Hematopoietic multipotent progenitor cell (in vitro differentiated cells): Measurements from ENCODE around the gene CDC42SE2. TPM values are rescaled to one million over a fixed set of nuclear protein-coding genes. Genes with fewer than 3 reads are reported as not detected.

ENCODE experiments used
- DNase-seq, 3 donors: peaks; one replicate each; pipeline ENCODE4 v3.0.0-alpha.2; 2011 to 2015; ENCODE audit warnings: low read depth in 2 of 3, low spot score in 2 of 3
- total RNA-seq: library from RNA; depleted of rRNA; stranded (reverse); fragments of >200 nt; gene quantifications from one replicate; pipeline ENCODE4 v1.2.3, GENCODE V29; 2012

CDC42SE2 gene
- total RNA-seq, 1 donor: 71.4 TPM

DNA sequence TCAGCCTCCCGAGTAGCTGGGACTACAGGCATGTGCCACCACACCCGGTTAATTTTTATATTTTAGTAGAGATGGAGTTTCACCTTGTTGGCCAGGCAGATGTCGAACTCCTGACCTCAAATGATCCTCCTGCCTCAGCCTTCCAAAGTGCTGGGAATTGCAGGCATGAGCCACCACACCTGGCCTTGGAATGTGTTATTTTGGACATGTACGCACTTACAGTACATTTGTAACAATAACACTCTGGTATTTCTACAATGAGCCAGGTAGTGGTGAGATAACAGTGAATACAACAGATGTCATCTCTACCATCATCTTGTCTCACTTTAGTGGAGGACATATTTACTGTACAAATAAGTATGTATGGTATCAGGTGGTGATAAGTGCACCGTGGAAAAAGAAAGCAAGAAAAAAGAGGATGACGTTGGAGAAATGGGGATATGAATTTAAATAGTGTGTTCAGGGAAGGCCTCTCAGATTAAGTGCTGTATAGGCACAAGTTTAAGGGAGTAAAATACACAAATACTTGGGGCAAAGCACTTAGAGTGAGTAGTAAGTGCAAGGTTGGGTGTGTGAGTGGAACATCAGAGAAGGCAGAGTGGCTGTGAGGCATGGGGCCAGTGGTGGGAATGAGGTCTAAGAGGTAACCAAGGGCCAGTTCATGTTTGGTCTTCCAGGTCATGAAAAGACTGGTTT is 100.1 kb downstream of the CDC42SE2 start:
- DNase-seq: no peak

DNA sequence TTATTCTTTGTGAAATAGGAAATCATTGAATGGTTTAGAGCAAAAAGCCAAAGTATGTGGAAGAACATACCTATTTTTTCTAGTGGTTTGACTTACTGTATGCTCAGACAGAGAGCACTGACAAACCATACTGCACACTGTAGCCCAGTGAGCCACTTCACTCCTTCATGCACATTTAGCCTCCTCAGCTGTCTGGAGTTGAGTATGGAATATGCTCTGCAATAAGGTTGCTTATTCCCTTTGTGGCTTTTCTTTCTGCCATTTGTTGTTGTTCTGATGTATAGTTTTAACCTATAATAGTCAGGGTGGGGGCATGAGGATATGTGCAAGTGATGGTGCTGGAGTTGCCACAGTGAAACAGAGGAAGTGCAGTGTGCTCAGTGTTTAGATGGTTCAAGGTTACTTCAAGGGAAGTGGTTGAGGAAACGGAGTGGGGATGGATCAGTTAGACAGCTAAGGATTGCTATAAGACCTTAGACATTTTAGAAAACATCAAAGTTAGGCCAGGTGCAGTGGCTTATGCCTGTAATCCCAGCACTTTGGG is 100.7 kb downstream of the CDC42SE2 start:
- no peak for DNase-seq

DNA sequence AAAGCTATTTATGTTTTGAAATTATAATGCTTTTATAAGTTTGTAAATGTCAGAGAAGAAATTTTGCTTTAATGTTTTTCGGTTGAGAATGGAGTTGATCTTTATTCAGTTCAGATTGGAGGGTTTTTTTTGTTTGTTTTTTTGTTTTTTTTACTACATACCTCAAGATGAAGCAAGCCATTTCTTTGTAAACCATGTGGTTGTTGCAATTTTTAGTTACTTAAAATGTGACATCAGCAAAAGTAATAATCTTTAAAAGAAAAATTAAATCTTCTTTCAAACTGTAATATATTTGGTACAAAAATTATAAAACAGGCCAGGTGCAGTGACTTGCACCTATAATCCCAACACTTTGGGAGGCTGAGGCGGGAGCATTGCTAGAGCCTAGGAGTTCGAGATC is 102.6 kb downstream of the CDC42SE2 start:
- DNase-seq: no peak

DNA sequence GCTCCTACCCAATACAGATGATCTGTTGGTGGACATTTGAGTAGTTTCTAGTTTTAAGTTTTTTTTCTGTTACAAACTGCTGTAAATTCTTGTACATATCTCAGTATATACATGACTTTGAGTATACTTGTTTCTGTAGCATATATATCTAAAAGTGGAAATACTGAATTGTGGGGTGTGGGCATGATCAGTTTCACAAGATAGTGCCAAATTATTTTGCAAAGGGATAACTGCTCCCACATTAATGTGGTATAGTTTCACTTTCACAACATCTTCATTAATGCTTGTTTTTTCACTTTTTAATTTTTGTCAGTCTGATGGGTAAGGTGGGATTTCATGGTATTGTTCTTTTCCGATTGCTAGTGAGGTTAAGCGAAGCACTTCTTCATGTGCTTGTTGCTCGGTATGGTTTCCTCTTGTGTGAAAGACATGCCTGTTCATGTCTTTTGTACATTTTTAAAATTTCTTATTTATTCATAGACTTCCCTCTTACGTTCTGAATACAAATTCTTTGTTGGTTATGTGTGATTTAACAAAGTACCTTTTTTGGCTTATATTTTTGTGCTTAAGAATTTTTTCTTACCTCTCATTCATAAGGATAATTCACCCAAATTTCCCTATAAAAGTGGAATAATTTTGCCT is 103.5 kb downstream of the CDC42SE2 start:
- no peak for DNase-seq

DNA sequence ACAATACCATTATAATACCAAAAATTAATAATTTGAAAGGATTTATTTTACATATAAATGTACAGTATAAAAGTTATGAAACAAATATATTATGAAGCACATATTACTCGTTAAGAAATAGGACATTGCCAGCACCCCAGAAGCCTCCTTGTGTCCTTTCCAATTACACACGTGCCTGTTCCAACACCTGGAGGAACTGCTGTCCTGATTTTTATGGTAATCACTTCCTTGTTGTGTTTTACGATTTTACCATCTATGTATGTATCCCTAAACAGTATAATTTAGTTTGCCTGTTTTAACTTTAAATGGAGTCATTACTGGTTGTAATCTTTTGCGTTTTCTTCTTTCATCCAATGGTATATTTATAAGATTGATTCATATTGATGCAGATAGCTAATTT is 105.0 kb downstream of the CDC42SE2 start:
- no peak for DNase-seq

DNA sequence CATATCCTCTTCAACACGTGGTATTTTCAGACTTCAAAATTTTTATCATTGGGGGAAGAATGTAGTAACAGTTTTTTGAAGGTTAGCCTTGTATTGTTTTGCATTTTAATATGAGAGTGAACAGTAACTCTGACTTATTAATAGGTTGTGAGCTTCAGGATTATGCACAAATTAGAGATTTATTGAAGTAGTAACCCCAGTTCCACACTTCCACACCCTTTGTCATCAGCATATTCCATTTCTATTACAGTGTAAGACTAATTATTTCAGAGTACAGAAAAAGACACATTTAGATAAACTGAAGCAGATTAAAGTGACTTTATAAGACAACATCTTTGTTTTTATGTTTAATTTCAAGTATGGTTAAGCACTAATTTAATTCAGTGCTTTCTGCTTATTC is 105.7 kb downstream of the CDC42SE2 start:
- no peak for DNase-seq

DNA sequence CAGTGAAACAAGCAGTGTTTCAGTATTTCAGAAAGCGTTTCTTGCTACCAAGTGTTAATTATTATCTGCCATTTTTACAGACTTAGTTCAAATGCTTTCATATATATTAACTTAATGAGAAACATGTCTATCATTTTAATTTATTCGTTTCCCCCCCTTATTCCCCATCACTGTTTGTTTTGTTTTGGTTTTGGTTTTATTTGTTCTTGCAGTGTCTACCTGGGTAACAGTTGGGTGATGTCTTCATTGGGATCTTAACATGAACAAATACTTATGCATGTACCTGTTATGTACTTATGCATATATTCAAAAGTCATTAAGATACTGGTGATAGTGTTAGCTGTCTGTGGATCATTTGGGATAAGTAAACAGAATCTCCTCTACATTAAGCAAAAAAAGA is 108.0 kb downstream of the CDC42SE2 start:
- no peak for DNase-seq

DNA sequence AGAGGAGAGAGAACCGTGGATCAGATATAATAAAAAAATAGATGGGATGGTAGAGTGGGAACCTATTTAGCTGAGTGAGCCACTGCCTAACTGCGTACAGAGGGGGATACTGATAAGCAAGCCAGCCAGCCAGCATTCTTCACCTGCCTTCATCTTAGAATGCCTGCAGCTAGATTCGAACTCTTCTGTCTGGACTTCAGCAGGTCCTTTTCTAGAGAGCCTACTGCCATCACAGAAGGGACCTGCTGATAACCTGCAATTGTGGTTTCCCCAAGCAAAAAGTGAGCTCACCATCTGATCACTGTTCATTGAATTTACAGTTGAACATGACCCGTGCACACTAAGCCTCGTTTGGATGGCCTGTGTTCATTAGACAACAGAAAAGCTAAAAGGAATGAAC is 109.4 kb downstream of the CDC42SE2 start:
- DNase-seq: peak in 2 of 3 donors; percentile 27 to 45

DNA sequence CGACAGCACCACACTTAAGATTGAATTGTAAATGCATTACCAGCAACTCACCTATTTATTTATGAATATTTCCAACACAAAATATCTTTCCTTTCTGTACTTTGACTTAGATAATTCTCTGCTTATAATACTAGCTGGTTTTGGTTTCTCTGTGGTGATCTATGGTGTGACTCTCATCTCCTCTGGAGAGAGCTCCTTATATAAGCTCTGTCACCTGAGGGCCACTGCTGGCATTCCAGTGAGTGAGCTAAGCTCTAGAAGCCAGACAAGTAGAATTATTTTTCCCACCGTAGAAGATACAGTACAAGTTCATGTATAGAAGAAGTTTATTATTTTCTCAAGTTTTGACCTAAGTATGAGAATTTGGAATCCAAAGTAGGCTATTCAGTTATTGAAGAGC is 111.5 kb downstream of the CDC42SE2 start:
- DNase-seq: no peak

DNA sequence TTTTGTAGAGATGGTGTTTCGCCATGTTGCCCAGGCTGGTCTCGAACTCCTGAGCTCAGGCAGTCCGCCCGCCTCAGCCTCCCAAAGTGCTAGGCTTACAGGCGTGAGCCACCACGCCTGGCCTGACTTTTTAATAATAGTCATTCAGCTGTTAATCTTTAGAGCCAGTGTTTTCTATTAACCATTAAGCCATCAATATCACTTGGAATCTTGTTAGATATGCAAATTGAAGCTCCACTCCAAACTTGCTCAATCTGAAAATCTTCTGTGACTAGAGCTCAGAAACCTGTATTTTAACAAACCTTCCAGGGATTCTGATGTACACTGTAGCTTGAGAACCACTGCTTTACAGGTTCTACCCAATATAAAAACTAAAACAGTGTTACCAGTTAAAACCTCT is 113.5 kb downstream of the CDC42SE2 start:
- no peak for DNase-seq

DNA sequence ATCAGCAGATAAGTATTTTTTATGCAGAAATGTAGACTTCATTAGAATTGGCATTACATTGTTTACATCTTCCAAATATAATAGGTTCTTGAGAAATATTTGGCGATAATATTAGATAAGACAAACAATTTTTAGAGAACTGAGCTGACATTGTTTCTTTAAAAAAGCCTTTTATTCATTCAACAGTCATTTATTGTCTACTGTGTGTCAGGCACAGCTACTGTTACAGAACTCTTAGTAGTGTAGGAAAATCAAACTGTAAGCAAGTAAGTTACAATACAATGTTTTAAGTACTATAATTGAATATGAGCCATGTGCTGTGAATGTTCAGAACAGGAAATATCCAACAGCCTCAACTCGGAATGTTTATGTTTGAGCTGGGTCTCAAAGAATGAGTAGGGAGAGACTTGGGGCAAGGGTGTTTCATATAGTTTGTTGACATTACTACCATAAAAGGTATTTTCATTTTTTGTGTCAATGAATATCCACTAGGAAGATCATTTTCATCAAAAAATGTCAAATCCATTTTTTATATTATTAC is 114.0 kb downstream of the CDC42SE2 start:
- no peak for DNase-seq

DNA sequence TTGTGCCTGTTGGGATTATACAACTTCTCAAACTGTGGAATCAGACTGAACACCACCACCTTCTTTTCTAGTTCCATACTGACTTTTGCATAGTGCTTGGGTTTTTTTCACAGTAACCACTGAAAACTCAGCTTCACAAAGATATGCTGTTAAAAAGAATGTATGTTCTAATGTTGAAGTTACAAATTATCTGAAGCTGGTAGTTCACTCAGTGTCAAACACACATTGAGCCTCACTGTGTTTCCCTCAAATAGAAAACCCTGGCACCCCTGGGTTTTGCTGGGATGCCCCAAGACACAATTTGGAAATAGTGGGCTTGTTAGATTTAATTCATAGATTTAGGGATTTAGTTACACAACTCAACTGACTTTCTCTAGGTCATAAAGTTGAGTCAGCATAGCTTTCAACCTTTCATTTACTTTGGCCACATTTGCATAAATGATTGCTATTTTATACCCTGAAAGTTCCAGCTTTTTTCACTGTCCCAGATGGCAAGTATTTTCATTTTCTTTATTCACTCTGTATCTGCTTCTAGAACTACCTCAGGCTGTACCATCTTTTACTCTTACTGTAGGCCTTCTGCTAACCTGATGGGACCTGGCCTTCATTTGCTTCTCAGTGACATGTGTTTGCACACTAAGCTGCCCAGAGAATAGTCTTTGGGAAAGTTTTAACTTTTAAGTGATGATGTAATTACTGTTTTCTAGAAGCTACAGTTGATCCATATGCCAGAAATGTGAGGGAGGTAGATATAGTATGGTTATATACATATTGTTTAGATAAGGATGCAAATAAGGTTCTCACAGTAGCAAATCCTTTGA is 115.1 kb downstream of the CDC42SE2 start:
- peak in 2 of 3 donors; percentile 36 to 62 for DNase-seq

DNA sequence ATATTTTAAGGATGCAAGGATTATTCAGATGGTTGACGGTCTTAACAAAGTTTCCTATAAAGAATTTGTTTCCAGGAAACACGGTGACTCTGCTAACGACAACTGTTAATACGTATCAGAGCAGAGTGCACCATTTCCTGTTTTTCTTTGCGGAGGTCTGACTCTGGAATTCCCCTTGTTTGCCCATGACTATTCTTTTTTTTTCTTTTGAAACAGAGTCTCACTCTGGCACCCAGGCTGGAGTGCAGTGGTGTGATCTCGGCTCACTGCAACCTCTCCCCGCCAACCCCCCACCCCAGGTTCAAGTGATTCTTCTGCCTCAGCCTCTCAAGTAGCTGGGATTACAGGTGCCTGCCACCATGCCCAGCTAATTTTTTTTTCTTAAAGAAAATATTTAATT is 115.9 kb downstream of the CDC42SE2 start:
- DNase-seq: peak; percentile 52 to 96 (median 88)

DNA sequence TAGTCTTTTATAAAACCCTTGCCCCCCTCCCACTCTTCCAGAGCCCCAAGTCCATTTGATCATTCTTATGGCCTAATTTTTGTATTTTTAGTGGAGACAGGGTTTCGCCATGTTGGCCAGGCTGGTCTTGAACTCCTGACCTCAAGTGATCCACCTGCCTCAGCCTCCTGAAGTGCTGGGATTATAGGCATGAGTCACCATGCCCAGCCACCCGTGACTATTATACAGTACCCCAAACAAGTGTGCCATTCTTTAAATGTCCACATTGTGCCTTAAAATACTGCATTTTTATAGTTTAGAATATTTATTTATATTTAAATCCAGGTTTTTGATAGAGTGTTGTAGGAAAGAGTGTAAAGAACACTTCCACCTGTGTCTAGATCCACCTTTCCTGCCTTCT is 116.4 kb downstream of the CDC42SE2 start:
- peak in 1 of 3 donors; percentile 22 for DNase-seq

DNA sequence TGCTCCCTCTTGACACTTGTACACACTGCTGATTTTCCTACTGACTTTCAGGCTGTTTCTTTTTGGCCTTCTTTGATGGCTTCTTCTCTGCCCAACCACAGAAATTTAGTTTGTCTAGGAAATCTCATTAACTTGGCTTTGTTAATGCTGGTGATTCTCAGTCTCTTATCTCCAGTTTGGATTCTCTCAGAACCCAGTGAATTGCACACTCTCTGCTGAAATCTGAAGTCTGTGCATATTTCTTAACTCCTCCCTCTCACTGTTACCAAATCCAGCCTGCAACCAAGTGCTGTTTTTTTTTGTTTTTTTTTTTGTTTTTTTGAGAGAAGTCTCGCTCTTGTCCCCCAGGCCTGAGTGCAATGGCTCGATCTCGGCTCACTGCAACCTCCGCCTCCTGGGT is 117.2 kb downstream of the CDC42SE2 start:
- no peak for DNase-seq

DNA sequence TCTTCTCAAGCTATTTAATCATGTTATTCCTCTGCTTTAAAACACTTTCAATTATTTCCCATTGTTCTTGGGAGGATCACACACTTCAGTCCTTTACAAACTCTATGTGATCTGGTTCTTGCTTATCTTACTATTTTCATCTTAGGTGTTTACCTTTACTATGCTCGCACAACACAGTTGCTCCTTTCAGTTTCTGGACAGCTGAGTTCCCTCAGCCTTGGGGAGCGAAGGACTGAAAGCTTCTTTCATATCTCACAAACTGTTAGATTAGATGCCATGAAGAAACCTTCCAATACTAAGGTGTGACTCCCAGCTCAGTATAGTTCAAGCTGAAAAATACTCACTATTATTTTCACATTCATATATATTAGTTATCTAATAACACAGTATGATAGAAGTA is 117.9 kb downstream of the CDC42SE2 start:
- DNase-seq: no peak

DNA sequence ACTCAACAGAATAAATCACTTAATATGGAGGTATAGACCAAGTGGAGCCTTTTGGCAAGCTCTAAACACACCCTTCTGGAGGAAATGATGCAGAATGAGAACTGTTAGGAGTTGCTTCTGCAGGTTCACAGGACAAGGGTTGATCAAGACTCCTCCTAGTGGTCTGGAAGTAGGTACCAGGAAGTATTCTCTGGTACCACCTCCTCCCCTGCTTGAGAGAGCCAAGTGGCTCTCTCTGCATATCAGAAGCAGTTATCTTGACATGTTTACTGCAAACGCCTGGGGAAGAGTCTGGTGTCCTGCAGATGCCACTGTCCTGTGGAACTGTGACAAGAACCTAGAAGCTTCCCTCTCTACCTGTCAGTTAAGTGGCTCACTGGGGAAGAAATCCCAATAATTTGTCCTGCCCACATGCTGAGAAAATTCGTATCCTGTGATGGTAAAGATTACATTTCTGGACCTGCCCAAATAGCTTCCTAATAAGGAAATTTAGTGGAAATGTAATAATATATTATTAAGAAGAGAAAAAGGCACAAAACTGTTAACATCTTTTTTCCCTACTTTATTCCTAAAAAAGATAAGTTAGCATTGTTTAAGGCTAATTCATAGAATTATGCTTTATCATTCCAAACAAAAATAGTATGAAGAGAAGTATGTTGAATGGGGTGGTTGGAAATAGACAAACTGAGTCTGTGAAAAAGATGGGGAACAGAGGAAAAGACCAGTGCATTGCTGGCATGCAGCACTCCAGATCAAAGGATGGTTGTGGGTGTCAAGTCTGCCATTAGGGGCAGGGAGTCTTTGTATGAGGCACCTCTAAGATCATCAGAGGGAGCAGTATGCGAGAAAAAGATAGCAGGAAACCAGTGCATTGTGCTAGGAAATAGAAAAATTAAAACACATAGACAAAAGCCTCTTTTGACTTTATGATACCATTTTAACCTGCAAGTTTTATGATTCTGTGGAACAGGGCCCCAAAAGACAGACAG is 118.8 kb downstream of the CDC42SE2 start:
- peak; percentile 57 to 92 (median 81) for DNase-seq

DNA sequence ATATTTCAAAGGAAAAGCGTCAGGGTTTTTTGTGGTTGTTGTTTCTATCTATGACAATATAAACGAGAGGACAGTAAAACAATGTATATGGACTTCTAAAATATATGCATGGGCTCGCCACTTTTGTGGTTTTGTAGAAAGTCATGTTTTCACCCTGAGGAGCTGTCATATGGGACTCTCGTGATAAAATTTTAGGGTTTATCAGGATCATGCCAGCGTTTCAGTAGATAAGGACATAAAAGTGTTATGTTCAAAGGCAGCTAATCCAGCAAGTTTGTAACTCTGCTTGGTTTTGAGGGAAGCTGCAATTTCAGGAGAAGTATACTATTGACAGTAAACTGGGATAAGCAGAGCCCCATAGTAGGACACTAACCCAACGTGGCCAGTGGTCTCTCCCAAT is 120.3 kb downstream of the CDC42SE2 start:
- DNase-seq: peak in 1 of 3 donors; percentile 20

DNA sequence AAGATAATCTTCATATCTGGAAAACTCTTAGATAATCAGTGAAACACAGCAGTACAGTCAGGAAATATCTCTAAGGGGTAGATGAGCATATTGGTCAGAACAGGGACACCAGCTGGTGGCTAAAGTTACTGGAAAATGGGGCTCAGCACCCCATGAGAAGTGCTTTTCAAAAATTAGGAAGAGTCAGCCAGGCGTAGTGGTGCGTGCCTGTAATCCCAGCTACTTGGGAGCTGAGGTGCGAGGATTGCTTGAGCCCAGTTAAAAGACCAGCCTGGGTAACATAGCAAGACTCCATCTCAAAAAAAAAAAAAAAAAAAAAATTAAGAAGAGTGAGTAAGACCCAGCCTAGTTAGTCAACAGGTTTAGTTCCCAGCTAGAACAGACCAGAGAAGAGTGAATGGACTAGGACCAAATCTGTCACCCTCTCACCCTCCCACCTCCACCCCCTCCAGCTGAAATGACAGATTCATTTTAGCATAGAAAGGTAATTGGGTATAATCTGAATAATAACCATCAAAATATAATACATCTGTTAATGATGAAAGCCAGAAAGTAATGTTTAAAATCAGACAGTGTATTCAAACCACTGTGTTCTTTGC is 120.9 kb downstream of the CDC42SE2 start:
- DNase-seq: no peak

DNA sequence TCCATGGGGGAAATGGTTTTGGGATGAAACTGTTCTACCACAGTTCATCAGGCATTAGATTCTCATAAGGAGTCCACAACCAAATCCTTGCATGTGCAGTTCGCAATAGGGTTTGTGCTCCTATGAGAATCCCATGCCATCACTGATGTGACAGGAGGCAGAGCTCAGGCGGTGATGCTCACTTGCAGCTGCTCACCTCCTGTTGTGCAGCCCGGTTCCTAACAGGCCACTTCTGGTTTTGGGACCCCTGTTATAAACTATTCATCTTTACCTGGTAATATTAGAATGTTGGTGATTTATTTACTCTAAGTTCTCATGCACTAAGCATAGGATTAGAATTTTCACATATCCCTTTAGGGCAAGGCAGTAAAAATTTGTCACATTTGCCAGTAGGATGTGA is 122.3 kb downstream of the CDC42SE2 start:
- no peak for DNase-seq
